H9 (cell line): ENCODE results near the gene NFE2. TPM values are rescaled to one million over a fixed set of nuclear protein-coding genes. Genes with fewer than 3 reads are reported as not detected.

Experiments used
- DNase-seq: peaks from one replicate; pipeline ENCODE4 v3.0.0-alpha.2; 2017
- H2AFZ ChIP-seq: one replicate; pipeline ENCODE4 v1.6.1; 2013; ENCODE audit warnings: mild to moderate bottlenecking, low read length, control low read depth, moderate library complexity
- H2AK5ac ChIP-seq: 2 replicates; pipeline ENCODE4 v1.6.1; 2013; ENCODE audit warnings: low read length, control low read depth, mixed read lengths; ENCODE audit not compliant: insufficient read length
- H2BK120ac ChIP-seq: one replicate; pipeline ENCODE4 v1.6.1; 2013; ENCODE audit warnings: low read depth, mild to moderate bottlenecking, low read length, control low read depth, inconsistent platforms; ENCODE audit not compliant: poor library complexity, severe bottlenecking
- H2BK12ac ChIP-seq: 2 replicates; pipeline ENCODE4 v1.6.1; 2013; ENCODE audit warnings: low read length, control low read depth, mixed read lengths, low read depth; ENCODE audit not compliant: insufficient read length
- H2BK15ac ChIP-seq: 2 replicates; pipeline ENCODE4 v1.6.1; 2013; ENCODE audit warnings: low read depth, low read length, control low read depth
- H2BK20ac ChIP-seq: one replicate; pipeline ENCODE4 v1.6.1; 2013; ENCODE audit warnings: low read depth, mild to moderate bottlenecking, low read length, control low read depth, inconsistent platforms; ENCODE audit not compliant: poor library complexity, severe bottlenecking
- H2BK5ac ChIP-seq: 2 replicates; pipeline ENCODE4 v1.6.1; 2013; ENCODE audit warnings: low read length, control low read depth, mixed read lengths; ENCODE audit not compliant: insufficient read length
- H3K14ac ChIP-seq: 2 replicates; pipeline ENCODE4 v1.6.1; 2013; ENCODE audit warnings: low read length, control low read depth; ENCODE audit not compliant: insufficient read depth
- H3K18ac ChIP-seq: 2 replicates; pipeline ENCODE4 v1.6.1; 2013; ENCODE audit warnings: low read depth, mild to moderate bottlenecking, mixed read lengths, low read length, control low read depth; ENCODE audit not compliant: insufficient read length
- H3K23ac ChIP-seq: 2 replicates; pipeline ENCODE4 v1.6.1; 2013; ENCODE audit warnings: low read length, control low read depth, mixed read lengths, low read depth; ENCODE audit not compliant: insufficient read length
- H3K23me2 ChIP-seq: 2 replicates; pipeline ENCODE4 v1.6.1; 2013; ENCODE audit warnings: low read depth, mild to moderate bottlenecking, mixed read lengths, low read length, control low read depth; ENCODE audit not compliant: insufficient read length, poor library complexity, severe bottlenecking
- H3K27ac ChIP-seq: 2 replicates; pipeline ENCODE4 v1.5.1; 2013; ENCODE audit warnings: low read length, control low read depth, mixed read lengths, low read depth; ENCODE audit not compliant: insufficient read length
- H3K27me3 ChIP-seq: 2 replicates; pipeline ENCODE4 v1.6.1; 2013; ENCODE audit warnings: low read length, control low read depth, inconsistent platforms; ENCODE audit not compliant: insufficient read depth
- H3K4ac ChIP-seq: 2 replicates; pipeline ENCODE4 v1.6.1; 2013; ENCODE audit warnings: low read depth, mild to moderate bottlenecking, control low read depth, inconsistent platforms, low read length, moderate library complexity
- H3K4me1 ChIP-seq: 2 replicates; pipeline ENCODE4 v1.6.1; 2013; ENCODE audit warnings: low read length, control low read depth, inconsistent platforms; ENCODE audit not compliant: insufficient read depth
- H3K4me2 ChIP-seq: 2 replicates; pipeline ENCODE4 v1.6.1; 2013; ENCODE audit warnings: low read length, control low read depth, mixed read lengths; ENCODE audit not compliant: insufficient read length, insufficient read depth
- H3K56ac ChIP-seq: 2 replicates; pipeline ENCODE4 v1.6.1; 2013; ENCODE audit warnings: low read depth, mild to moderate bottlenecking, mixed read lengths, low read length, control low read depth; ENCODE audit not compliant: insufficient read length
- H3K79me1 ChIP-seq: 2 replicates; pipeline ENCODE4 v1.6.1; 2013; ENCODE audit warnings: low read depth, mild to moderate bottlenecking, moderate library complexity, low read length, control low read depth, inconsistent platforms; ENCODE audit not compliant: insufficient read depth, poor library complexity, severe bottlenecking
- H3K79me2 ChIP-seq: 2 replicates; pipeline ENCODE4 v1.6.1; 2013; ENCODE audit warnings: low read length, control low read depth, inconsistent platforms; ENCODE audit not compliant: insufficient read depth
- H3K9ac ChIP-seq: 2 replicates; pipeline ENCODE4 v1.6.1; 2013; ENCODE audit warnings: low read length, control low read depth, mixed read lengths; ENCODE audit not compliant: insufficient read length; ENCODE audit errors: extremely low read depth
- H3K9me3 ChIP-seq: one replicate; pipeline ENCODE4 v1.6.1; 2013; ENCODE audit warnings: low read depth, low read length, inconsistent platforms; ENCODE audit not compliant: control insufficient read depth
- H3T11ph ChIP-seq: one replicate; pipeline ENCODE4 v1.6.1; 2013; ENCODE audit warnings: mild to moderate bottlenecking, low read length, control low read depth, inconsistent platforms
- H4K20me1 ChIP-seq: one replicate; pipeline ENCODE4 v1.6.1; 2013; ENCODE audit not compliant: control insufficient read depth, insufficient read length, insufficient read depth
- H4K5ac ChIP-seq: 2 replicates; pipeline ENCODE4 v1.6.1; 2013; ENCODE audit warnings: low read depth, mild to moderate bottlenecking, mixed read lengths, low read length, control low read depth; ENCODE audit not compliant: insufficient read length
- H4K8ac ChIP-seq: replicated peaks from 2 replicates; pipeline ENCODE4 v1.6.1; 2013; ENCODE audit warnings: low read length, control low read depth, mixed read lengths, low read depth; ENCODE audit not compliant: insufficient read length
- H4K91ac ChIP-seq: 2 replicates; pipeline ENCODE4 v1.6.1; 2013; ENCODE audit warnings: low read depth, mild to moderate bottlenecking, moderate library complexity, mixed read lengths, low read length, control low read depth; ENCODE audit not compliant: insufficient read length
- H3K27ac Mint-ChIP-seq, 3 experiments: 2 replicates in 2 of 3; 3 replicates in 1 of 3; pipeline ENCODE4 v1.8.0; 2020 to 2021; ENCODE audit warnings: mixed read lengths in 3 of 3, mild to moderate bottlenecking in 1 of 3, moderate library complexity in 1 of 3
- H3K27me3 Mint-ChIP-seq: 2 replicates; pipeline ENCODE4 v1.8.0; 2021; ENCODE audit warnings: low read depth, mild to moderate bottlenecking, moderate library complexity, mixed read lengths
- H3K36me3 Mint-ChIP-seq, 3 experiments: 2 replicates in 2 of 3; 3 replicates in 1 of 3; pipeline ENCODE4 v1.8.0; 2020 to 2021; ENCODE audit warnings: low read depth in 3 of 3, mixed read lengths in 3 of 3; ENCODE audit not compliant: insufficient read depth in 1 of 3
- H3K4me1 Mint-ChIP-seq, 2 experiments: 2 replicates each; pipeline ENCODE4 v1.8.0; 2020; ENCODE audit warnings: mixed read lengths in 2 of 2
- H3K4me3 Mint-ChIP-seq, 2 experiments: 2 replicates in 1 of 2; 3 replicates in 1 of 2; pipeline ENCODE4 v1.8.0; 2020 to 2021; ENCODE audit warnings: mild to moderate bottlenecking in 2 of 2, mixed read lengths in 2 of 2, moderate library complexity in 1 of 2
- H3K9me3 Mint-ChIP-seq, 2 experiments: 2 replicates in 1 of 2; 3 replicates in 1 of 2; pipeline ENCODE4 v1.8.0; 2020; ENCODE audit warnings: mild to moderate bottlenecking in 2 of 2, mixed read lengths in 2 of 2, moderate library complexity in 1 of 2
- WGBS: extraction: QIAGEN DNeasy Blood & Tissue Kit; methylation state at CpG from one replicate; pipeline ENCODE4 v1.1.7; 2013; ENCODE audit warnings: missing lambda C conversion rate, low lambda C conversion rate, mixed read lengths; ENCODE audit not compliant: insufficient read length; ENCODE audit errors: extremely low coverage; 5-methylcytosine and 5-hydroxymethylcytosine counted together
- total RNA-seq: library from RNA; stranded (reverse); gene quantifications from 2 replicates; pipeline ENCODE4 v1.2.1, GENCODE V29; 2021
- TF ChIP-seq, protein P1 (sequence below): fragments of 200-600 bp; sonication (generic); conservative IDR thresholded peaks from 3 replicates; pipeline ENCODE4 v1.8.0; 2021; ENCODE audit warnings: antibody characterized with exemption, mild to moderate bottlenecking

NFE2 gene
- total RNA-seq, 1 experiment from 2014 or later, result 1.2 TPM

DNA sequence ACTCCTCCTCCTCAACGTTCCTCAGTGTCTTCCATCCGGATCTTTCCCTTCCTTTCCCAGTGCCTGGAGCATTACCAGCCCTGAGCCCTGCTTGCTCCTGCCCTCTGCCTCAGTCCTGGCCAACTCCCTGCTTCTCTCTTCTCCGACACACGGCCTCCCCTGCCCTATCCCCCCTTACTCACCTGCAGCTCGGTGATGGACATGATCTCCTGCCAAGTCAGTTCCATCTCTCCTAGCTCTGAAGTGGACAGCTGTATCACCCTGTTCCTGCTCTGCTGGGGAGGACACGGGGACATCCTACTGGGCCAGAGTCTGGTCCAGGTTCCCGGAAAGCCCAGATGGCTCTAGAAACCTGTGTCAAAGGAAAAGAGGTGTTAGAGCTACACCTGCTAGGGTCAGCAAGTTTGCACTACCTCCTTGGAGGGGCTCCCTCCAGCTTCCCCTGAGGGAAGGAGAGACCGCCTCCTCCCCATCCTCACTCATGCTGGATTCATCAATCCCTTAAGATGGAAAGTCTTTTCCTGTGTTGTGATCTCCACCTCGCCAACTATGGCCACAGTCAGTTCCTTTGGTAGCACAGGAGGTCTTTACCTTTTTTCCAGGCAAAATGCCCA lies 5.8 kb downstream of the NFE2 start:
- Histone ChIP-seq H3K27ac (no peak overlapping the region), H3K27me3 (peaks cover 4% of the 10 kb centered on the region; the same call in 1 of the 2 replicates), H2BK120ac (no peak overlapping the region), H4K5ac (no peak overlapping the region), H3K9ac (no peak overlapping the region), H4K91ac (no peak overlapping the region), H3K79me1 (no peaks in the 10 kb centered on the region), H2AFZ (no peak overlapping the region), H3T11ph (no peak overlapping the region), H2BK5ac (no peak overlapping the region), H3K56ac (no peak overlapping the region), H4K20me1 (no peaks in the 10 kb centered on the region), H2AK5ac (no peak overlapping the region), H2BK12ac (no peak overlapping the region), H3K23ac (no peak overlapping the region), H3K4me2 (no peak overlapping the region), H3K23me2 (no peaks in the 10 kb centered on the region), H3K9me3 (no peaks in the 10 kb centered on the region), H3K4ac (no peak overlapping the region), H3K18ac (no peak overlapping the region), H3K79me2 (no peaks in the 10 kb centered on the region), H4K8ac (no peak overlapping the region), H2BK20ac (no peak overlapping the region), H3K4me1 (peaks cover 2% of the 10 kb centered on the region; the same call in 1 of the 2 replicates), H3K14ac (no peak overlapping the region), H2BK15ac (no peak overlapping the region)
- H3K9me3 Mint-ChIP-seq, result no peaks in the 10 kb centered on the region
- peaks cover 0 to 5% (median 0%) of the 10 kb centered on the region in 3 experiments; a peak in 2 of 7 replicates for H3K36me3 Mint-ChIP-seq
- TF ChIP-seq, protein P1, sequence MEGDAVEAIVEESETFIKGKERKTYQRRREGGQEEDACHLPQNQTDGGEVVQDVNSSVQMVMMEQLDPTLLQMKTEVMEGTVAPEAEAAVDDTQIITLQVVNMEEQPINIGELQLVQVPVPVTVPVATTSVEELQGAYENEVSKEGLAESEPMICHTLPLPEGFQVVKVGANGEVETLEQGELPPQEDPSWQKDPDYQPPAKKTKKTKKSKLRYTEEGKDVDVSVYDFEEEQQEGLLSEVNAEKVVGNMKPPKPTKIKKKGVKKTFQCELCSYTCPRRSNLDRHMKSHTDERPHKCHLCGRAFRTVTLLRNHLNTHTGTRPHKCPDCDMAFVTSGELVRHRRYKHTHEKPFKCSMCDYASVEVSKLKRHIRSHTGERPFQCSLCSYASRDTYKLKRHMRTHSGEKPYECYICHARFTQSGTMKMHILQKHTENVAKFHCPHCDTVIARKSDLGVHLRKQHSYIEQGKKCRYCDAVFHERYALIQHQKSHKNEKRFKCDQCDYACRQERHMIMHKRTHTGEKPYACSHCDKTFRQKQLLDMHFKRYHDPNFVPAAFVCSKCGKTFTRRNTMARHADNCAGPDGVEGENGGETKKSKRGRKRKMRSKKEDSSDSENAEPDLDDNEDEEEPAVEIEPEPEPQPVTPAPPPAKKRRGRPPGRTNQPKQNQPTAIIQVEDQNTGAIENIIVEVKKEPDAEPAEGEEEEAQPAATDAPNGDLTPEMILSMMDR, result no peak
- DNase-seq, result no peak
- no CpG with 5 or more reads among the region's 9 CpGs for WGBS
- no peak overlapping the region for H3K4me3 Mint-ChIP-seq
- peaks cover 16 to 23% of the 10 kb centered on the region in 2 experiments for H3K4me1 Mint-ChIP-seq
- H3K27me3 Mint-ChIP-seq, result peaks cover 22% of the 10 kb centered on the region
- no peak overlapping the region; a peak in 1 of 7 replicates for H3K27ac Mint-ChIP-seq
